Spinal cord (tissue), 10 donors: ENCODE measurements around the gene SEMA4G. TPM values are rescaled to one million over a fixed set of nuclear protein-coding genes. Genes with fewer than 3 reads are reported as not detected.
A peak's percentile ranks its signal among the peaks of the same experiment; 100 is the strongest.

ENCODE experiments used
- DNase-seq, 6 donors: peaks; one replicate each; pipeline versions ENCODE4 v3.0.0 to v3.0.0-alpha.2; 2013 to 2015; ENCODE audit warnings: low spot score in 6 of 6, low read depth in 4 of 6
- H3K27ac ChIP-seq: one replicate; pipeline ENCODE4 v1.5.1; 2013; ENCODE audit warnings: low read depth, low read length, control low read depth
- H3K27me3 ChIP-seq: one replicate; pipeline ENCODE4 v1.6.1; 2013; ENCODE audit warnings: low read length; ENCODE audit not compliant: control insufficient read depth, insufficient read depth
- H3K36me3 ChIP-seq: one replicate; pipeline ENCODE4 v1.6.1; 2013; ENCODE audit warnings: low read length; ENCODE audit not compliant: control insufficient read depth, insufficient read depth
- H3K4me1 ChIP-seq: one replicate; pipeline ENCODE4 v1.6.1; 2013; ENCODE audit warnings: low read length; ENCODE audit not compliant: control insufficient read depth, insufficient read depth
- H3K4me3 ChIP-seq: one replicate; pipeline ENCODE4 v1.5.1; 2013; ENCODE audit warnings: low read depth, low read length, control low read depth
- H3K9me3 ChIP-seq: one replicate; pipeline ENCODE4 v1.6.1; 2013; ENCODE audit warnings: low read length; ENCODE audit not compliant: control insufficient read depth, insufficient read depth
- WGBS: methylation state at CpG from one replicate; pipeline ENCODE4 v1.1.5; 2013; ENCODE audit warnings: missing lambda C conversion rate; ENCODE audit not compliant: insufficient coverage; 5-methylcytosine and 5-hydroxymethylcytosine counted together
- polyA plus RNA-seq, 2 donors: library from polyadenylated mRNA; unstranded; fragments of 120-200 nt; gene quantifications; one replicate each; pipeline ENCODE4 v1.2.1, GENCODE V29; 2013; ENCODE audit not compliant: insufficient read length in 2 of 2
- small RNA-seq: library from RNA; depleted of rRNA; stranded (forward); fragments of <200 nt; gene quantifications from one replicate; pipeline ENCODE3, GENCODE V24; 2014; ENCODE audit warnings: low replicate concordance
- total RNA-seq, 2 donors: library from RNA; depleted of rRNA in 1 of 2; stranded (reverse); fragments of 120-200 nt in 1 of 2; fragments of >200 nt in 1 of 2; gene quantifications; one replicate each; pipeline versions ENCODE4 v1.2.3 to v1.2.4, GENCODE V29; 2013 to 2014
- donor health status: healthy.

SEMA4G gene
- total and polyA plus RNA-seq, 4 donors = 8.6 to 72.6 (median 38.4) TPM

- peaks cover 43% of the 10 kb centered on the region for H3K27me3 ChIP-seq
- DNase-seq = peak in 1 of 6 donors; percentile 71
- no peaks in the 10 kb centered on the region for H3K9me3 ChIP-seq
- WGBS = 10% methylated on average over 39 of the region's 45 CpGs
- H3K27ac ChIP-seq = no peak overlapping the region
- peaks cover 16% of the 10 kb centered on the region for H3K4me1 ChIP-seq
- H3K4me3 ChIP-seq = no peak overlapping the region
- peaks cover 16% of the 10 kb centered on the region for H3K36me3 ChIP-seq
Observed at GRCh38 chr10:101018600-101019439, 49.5 kb downstream of the SEMA4G start.

Small RNAs within 50 kb of the gene (small RNA-seq; reads per million reads assigned to genes)
- not detected for gene MIR608

Other genes starting within 250 kb of the SEMA4G start
- 10 to 100 TPM in 1 of 2 donors, 1 to 10 TPM in 1; 1.9 to 13.6 TPM for gene PAX2, start 223.9 kb upstream of the SEMA4G start, total RNA-seq
- 10 to 100 TPM; 45.0 to 54.8 TPM for gene PAX2, start 223.9 kb upstream of the SEMA4G start, polyA plus RNA-seq
- gene SLF2, start 56.5 kb upstream of the SEMA4G start, total RNA-seq = 10 to 100 TPM; 49.2 to 64.2 TPM
- 10 to 100 TPM; 34.1 to 34.5 TPM for gene SLF2, start 56.5 kb upstream of the SEMA4G start, polyA plus RNA-seq
- gene MRPL43, start 18.0 kb downstream of the SEMA4G start, total RNA-seq = 10 to 100 TPM; 33.6 to 90.5 TPM
- gene MRPL43, start 18.0 kb downstream of the SEMA4G start, polyA plus RNA-seq = 100 to 1,000 TPM in 1 of 2 donors, 10 to 100 TPM in 1; 99.9 to 124 TPM
- gene TWNK, start 18.0 kb downstream of the SEMA4G start, total RNA-seq = 1 to 10 TPM; 4.8 to 6.5 TPM
- gene TWNK, start 18.0 kb downstream of the SEMA4G start, polyA plus RNA-seq = 10 to 100 TPM in 1 of 2 donors, 1 to 10 TPM in 1; 8.4 to 10.2 TPM
- gene LZTS2, start 30.3 kb downstream of the SEMA4G start, total RNA-seq = 10 to 100 TPM; 15.1 to 27.8 TPM
- 10 to 100 TPM; 30.1 to 37.9 TPM for gene LZTS2, start 30.3 kb downstream of the SEMA4G start, polyA plus RNA-seq
- 1 to 10 TPM; 5.0 to 8.4 TPM for gene PDZD7, start 61.6 kb downstream of the SEMA4G start, total RNA-seq
- 10 to 100 TPM; 10.9 to 13.9 TPM for gene PDZD7, start 61.6 kb downstream of the SEMA4G start, polyA plus RNA-seq
- 10 to 100 TPM; 27.1 to 38.2 TPM for gene SFXN3, start 61.7 kb downstream of the SEMA4G start, total RNA-seq
- 10 to 100 TPM; 49.7 to 55.8 TPM for gene SFXN3, start 61.7 kb downstream of the SEMA4G start, polyA plus RNA-seq
- gene KAZALD1, start 92.5 kb downstream of the SEMA4G start, total RNA-seq = 10 to 100 TPM in 1 of 2 donors, 1 to 10 TPM in 1; 4.2 to 10.0 TPM
- gene KAZALD1, start 92.5 kb downstream of the SEMA4G start, polyA plus RNA-seq = 1 to 10 TPM; 2.5 to 4.5 TPM
- gene TLX1, start 161.8 kb downstream of the SEMA4G start, total RNA-seq = not detected
- under 1 TPM in 1 of 2 donors, not detected in 1; 0.33 TPM for gene TLX1, start 161.8 kb downstream of the SEMA4G start, polyA plus RNA-seq